HepG2 (cell line): ENCODE results near the gene MARCO. TPM values are rescaled to one million over a fixed set of nuclear protein-coding genes. Genes with fewer than 3 reads are reported as not detected.

Experiments
- ATAC-seq: fragments of 200-7000 bp; cut with Tn5 transposase; 3 replicates; pipeline ENCODE4 v1.9.1; 2020; ENCODE audit warnings: mild to moderate bottlenecking, moderate library complexity
- Bru-seq: library from RNA; stranded (reverse); fragments of 400-500 nt; gene quantifications from one replicate; lab custom pipeline; 2021; lab: Mats Ljungman, UMichigan
- BruChase-seq, 2 experiments: library from RNA; stranded (reverse); fragments of 400-500 nt; gene quantifications; one replicate each; lab custom pipeline; 2021; lab: Mats Ljungman, UMichigan
- BruUV-seq: library from RNA; stranded (reverse); fragments of 400-500 nt; replicated peaks from 2 replicates; lab custom pipeline; 2021; lab: Mats Ljungman, UMichigan
- CTCF ChIA-PET: fragments of 300-600 bp; formaldehyde crosslinking; extraction: SDS; loops from one replicate; lab custom pipeline; 2021; ENCODE audit warnings: low total read pairs, inconsistent platforms, low intra/inter-chr PET ratio; lab: Yijun Ruan, JAX
- POLR2A ChIA-PET: fragments of 350-600 bp; sonication (Branson Sonifier 250); formaldehyde crosslinking; loops from one replicate; lab custom pipeline; 2020; ENCODE audit warnings: antibody characterized with exemption, inconsistent platforms; lab: Yijun Ruan, JAX
- DNase-seq: peaks from one replicate; pipeline ENCODE4 v3.0.0-alpha.2; 2015; ENCODE audit warnings: low spot score
- FAIRE-seq: peaks from 3 replicates; lab custom pipeline; 2011; peaks lifted over from hg19 to GRCh38; lab: Jason Lieb, UNC
- H2AFZ ChIP-seq: one replicate; pipeline ENCODE4 v1.6.1; 2011; ENCODE audit warnings: low read length, inconsistent platforms
- H3K27ac ChIP-seq: fragments of 300-600 bp; 3 replicates; pipeline ENCODE4 v1.8.0; 2011; ENCODE audit warnings: mixed run types, mild to moderate bottlenecking, mixed read lengths, low read length, inconsistent platforms; ENCODE audit not compliant: insufficient read depth; ENCODE audit errors: extremely low read length
- H3K27me3 ChIP-seq, 2 experiments: fragments of 200-600 bp in 1 of 2; 2 replicates in 1 of 2; 3 replicates in 1 of 2; pipeline versions ENCODE4 v1.6.0 to v1.8.0; 2011; ENCODE audit warnings: low read length in 2 of 2, mild to moderate bottlenecking in 2 of 2, moderate library complexity in 2 of 2, inconsistent platforms in 1 of 2; ENCODE audit not compliant: insufficient read depth in 2 of 2, control insufficient read depth in 1 of 2
- H3K36me3 ChIP-seq, 2 experiments: fragments of 200-600 bp in 1 of 2; replicated peaks in 1 of 2; 2 replicates in 1 of 2; 3 replicates in 1 of 2; pipeline versions ENCODE4 v1.5.1 to v1.8.0; 2011; ENCODE audit warnings: low read length in 2 of 2, inconsistent platforms in 1 of 2; ENCODE audit not compliant: insufficient read depth in 2 of 2, control insufficient read depth in 1 of 2
- H3K4me1 ChIP-seq: 2 replicates; pipeline ENCODE4 v1.5.1; 2012; ENCODE audit warnings: low read length, inconsistent platforms; ENCODE audit not compliant: insufficient read depth
- H3K4me2 ChIP-seq: 2 replicates; pipeline ENCODE4 v1.6.0; 2011; ENCODE audit warnings: low read depth, low read length, inconsistent platforms
- H3K4me3 ChIP-seq, 3 experiments: fragments of 200-600 bp in 1 of 3; sonication (generic), shearing (Covaris generic) in 1 of 3; replicated peaks in 1 of 3; 2 replicates each; pipeline ENCODE4 v1.5.1; 2011 to 2016; ENCODE audit warnings: low read length in 3 of 3, inconsistent platforms in 2 of 3, low read depth in 2 of 3, mild to moderate bottlenecking in 2 of 3, control low read depth in 1 of 3, mixed read lengths in 1 of 3; ENCODE audit not compliant: insufficient read depth in 1 of 3
- H3K79me2 ChIP-seq: one replicate; pipeline ENCODE4 v1.6.1; 2011; ENCODE audit warnings: low read length, inconsistent platforms; ENCODE audit not compliant: insufficient read depth
- H3K9ac ChIP-seq: 2 replicates; pipeline ENCODE4 v1.6.0; 2011; ENCODE audit warnings: mild to moderate bottlenecking, low read depth, low read length, inconsistent platforms; ENCODE audit not compliant: insufficient read depth
- H3K9me3 ChIP-seq: 2 replicates; pipeline ENCODE4 v1.5.1; 2012; ENCODE audit warnings: mild to moderate bottlenecking, low read length
- H4K20me1 ChIP-seq: 2 replicates; pipeline ENCODE4 v1.6.0; 2011; ENCODE audit warnings: inconsistent platforms, mild to moderate bottlenecking, low read length, moderate library complexity; ENCODE audit not compliant: insufficient read depth
- PCBP2 ChIP-seq: fragments of 200-400 bp; formaldehyde crosslinking; optimal IDR thresholded peaks from 2 replicates; pipeline ENCODE3; 2018; ENCODE audit warnings: low read length, low read depth; ENCODE audit not compliant: poor library complexity, severe bottlenecking
- POLR2G ChIP-seq: fragments of 200-400 bp; formaldehyde crosslinking; IDR thresholded peaks from 2 replicates; pipeline ENCODE4 v1.6.1; 2018; ENCODE audit warnings: mild to moderate bottlenecking, low read depth, low read length, moderate library complexity
- SP4 ChIP-seq: sonication (generic); formaldehyde crosslinking; IDR thresholded peaks from 2 replicates; pipeline ENCODE4 v1.8.1; 2023; ENCODE audit warnings: mild to moderate bottlenecking, missing genetic modification reagents
- TBX3 ChIP-seq: fragments of 450-650 bp; IDR thresholded peaks from 2 replicates; pipeline ENCODE4 v1.6.1; 2017; ENCODE audit warnings: antibody characterized with exemption, mild to moderate bottlenecking, inconsistent platforms, borderline replicate concordance
- XRCC5 ChIP-seq: fragments of 200-400 bp; formaldehyde crosslinking; optimal IDR thresholded peaks from 2 replicates; pipeline ENCODE3; 2017; ENCODE audit warnings: mild to moderate bottlenecking, low read length
- ZBTB1 ChIP-seq: sonication (generic); formaldehyde crosslinking; IDR thresholded peaks from 2 replicates; pipeline ENCODE4 v1.4.0; 2020; ENCODE audit warnings: missing genetic modification reagents, borderline replicate concordance
- ZBTB34 ChIP-seq: sonication (generic); formaldehyde crosslinking; IDR thresholded peaks from 2 replicates; pipeline ENCODE4 v1.8.0; 2022; ENCODE audit warnings: mild to moderate bottlenecking, missing genetic modification reagents
- ZBTB37 ChIP-seq: sonication (generic); formaldehyde crosslinking; IDR thresholded peaks from 2 replicates; pipeline ENCODE4 v1.4.0; 2020; ENCODE audit warnings: mild to moderate bottlenecking, missing genetic modification reagents
- ZFP62 ChIP-seq: sonication (generic); formaldehyde crosslinking; IDR thresholded peaks from 2 replicates; pipeline ENCODE4 v1.4.0; 2020; ENCODE audit warnings: missing genetic modification reagents
- ZKSCAN8 ChIP-seq: IDR thresholded peaks from 2 replicates; pipeline ENCODE4 v1.6.1; 2016; ENCODE audit warnings: borderline replicate concordance, missing genetic modification reagents, missing compliant biosample characterization
- ZNF747 ChIP-seq: sonication (generic); formaldehyde crosslinking; IDR thresholded peaks from 2 replicates; pipeline ENCODE4 v1.8.1; 2023; ENCODE audit warnings: missing genetic modification reagents, mild to moderate bottlenecking, borderline replicate concordance
- ZNF788 ChIP-seq: sonication (generic); formaldehyde crosslinking; IDR thresholded peaks from 2 replicates; pipeline ENCODE4 v1.5.0; 2020; ENCODE audit warnings: mild to moderate bottlenecking, missing genetic modification reagents, borderline replicate concordance
- WGBS: methylation state at CpG from one replicate; pipeline ENCODE4 v1.1.6; 2017; ENCODE audit warnings: low lambda C conversion rate; 5-methylcytosine and 5-hydroxymethylcytosine counted together
- in situ Hi-C: cut with HindIII; loops from 2 replicates; pipeline ENCODE4 v1.10.0; 2017; ENCODE audit warnings: low pct_unique_long_range_greater_than_20kb; ENCODE audit not compliant: extremely low pct_ligation_motif_present
- intact Hi-C: fragments of 100-400 bp; cut with micrococcal nuclease; formaldehyde crosslinking; loops from one replicate; pipeline ENCODE4 v1.10.0; 2022; ENCODE audit not compliant: unreplicated experiment
- long read RNA-seq, 2 experiments: library from RNA in 1 of 2; library from polyadenylated mRNA in 1 of 2; stranded (forward) in 1 of 2; unstranded in 1 of 2; transcript quantifications; one replicate each; pipeline ENCODE4 v2.0.0, GENCODE V29; 2019 to 2022
- polyA minus RNA-seq, 3 experiments: library from RNA; depleted of rRNA, polyadenylated mRNA; stranded (reverse); fragments of >200 nt; gene quantifications; 2 replicates each; pipeline ENCODE4 v1.2.3, GENCODE V29; 2011; ENCODE audit warnings: low replicate concordance in 1 of 3
- polyA plus RNA-seq, 8 experiments: library from polyadenylated mRNA; depleted of rRNA in 3 of 8; stranded (reverse) in 7 of 8; unstranded in 1 of 8; fragments of >200 nt; fragmentation: Illumina TruSeq in 4 of 8; extraction: Trizol in 4 of 8; gene quantifications; 2 replicates each; pipeline versions ENCODE4 v1.2.1 to v1.2.3, GENCODE V29; 2011 to 2016; ENCODE audit warnings: low read depth in 4 of 8, missing spikeins in 1 of 8, mixed read lengths in 1 of 8; ENCODE audit not compliant: insufficient read depth in 1 of 8
- total RNA-seq, 5 experiments: library from RNA; depleted of rRNA; stranded (reverse); fragments of >200 nt; fragmentation: Illumina TruSeq; extraction: Trizol; gene quantifications; 2 replicates each; pipeline ENCODE4 v1.2.3, GENCODE V29; 2016; ENCODE audit warnings: low read depth in 1 of 5

MARCO gene
- not detected in 2 replicates for total RNA-seq (2016; rRNA removed; fragmentation: Illumina TruSeq; extraction: Trizol)
- not detected in 2 replicates for total RNA-seq (2016; cell fraction: cytosol; rRNA removed; fragmentation: Illumina TruSeq; extraction: Trizol; ENCODE audit: low read depth)
- total RNA-seq (2016; cell fraction: insoluble cytoplasmic fraction; rRNA removed; fragmentation: Illumina TruSeq; extraction: Trizol) = not detected in 2 replicates
- total RNA-seq (2016; cell fraction: membrane; rRNA removed; fragmentation: Illumina TruSeq; extraction: Trizol) = not detected in 2 replicates
- not detected in 2 replicates for total RNA-seq (2016; cell fraction: nucleus; rRNA removed; fragmentation: Illumina TruSeq; extraction: Trizol)
- polyA plus RNA-seq (2011; rRNA removed) = not detected in 2 replicates
- polyA plus RNA-seq (2011; cell fraction: cytosol; rRNA removed) = not detected in 2 replicates
- not detected in 2 replicates for polyA plus RNA-seq (2011; cell fraction: nucleus; rRNA removed)
- not detected in 2 replicates for polyA plus RNA-seq (2012)
- polyA plus RNA-seq (2016; cell fraction: cytosol; fragmentation: Illumina TruSeq; extraction: Trizol; ENCODE audit: low read depth) = not detected in 2 replicates
- not detected in 2 replicates for polyA plus RNA-seq (2016; cell fraction: insoluble cytoplasmic fraction; fragmentation: Illumina TruSeq; extraction: Trizol; ENCODE audit: low read depth)
- polyA plus RNA-seq (2016; cell fraction: membrane; fragmentation: Illumina TruSeq; extraction: Trizol; ENCODE audit: low read depth) = not detected in 2 replicates
- polyA plus RNA-seq (2016; cell fraction: nucleus; fragmentation: Illumina TruSeq; extraction: Trizol; ENCODE audit: insufficient read depth, low read depth) = not detected in 2 replicates
- not detected in 2 replicates for polyA minus RNA-seq (2011; rRNA and poly(A)+ RNA removed; ENCODE audit: low replicate concordance)
- not detected in 2 replicates for polyA minus RNA-seq (2011; cell fraction: cytosol; rRNA and poly(A)+ RNA removed)
- not detected in 2 replicates for polyA minus RNA-seq (2011; cell fraction: nucleus; rRNA and poly(A)+ RNA removed)
- Bru-seq, nascent RNA = not detected
- not detected for BruChase-seq, experiment 1, labeled RNA remaining after a 6-hour chase
- BruChase-seq, experiment 2, labeled RNA remaining after a 2-hour chase = not detected
- long read RNA-seq, experiment 1 = 0 reads
- long read RNA-seq, experiment 2 = 0 reads

GRCh38 chr2:118942031-118942430, at the start of gene MARCO:
MARCO (plus strand) TSS chr2:118942194; CDS start chr2:118942301, 107 bp downstream.
- Histone ChIP-seq H3K9ac (no peak within 1 kb of the TSS), H2AFZ (no peak within 1 kb of the TSS), H3K79me2 (no peaks in the 10 kb centered on the region), H3K4me3 (no peak within 1 kb of the TSS), H3K9me3 (no peaks in the 10 kb centered on the region), H3K27ac (no peak within 1 kb of the TSS), H4K20me1 (no peaks in the 10 kb centered on the region), H3K36me3 (no peaks in the 10 kb centered on the region), H3K4me2 (no peak within 1 kb of the TSS), H3K4me1 (no peaks in the 10 kb centered on the region), H3K27me3 (no peaks in the 10 kb centered on the region)
- DNase-seq (no peak), ATAC-seq (no peak), FAIRE-seq (no peak)
- no TSS peak for BruUV-seq
- TF ChIP-seq XRCC5 = no peak
- in situ Hi-C loops = no loop called here
- ChIA-PET CTCF (no interaction called here), POLR2A (no interaction called here)
- intact Hi-C loops = no loop called here
- WGBS = 19% methylated on average over 7 of the region's 7 CpGs

- no TSS peak for BruUV-seq
- no peak overlapping the region for H2AFZ ChIP-seq
- no peak overlapping the region for H3K27ac ChIP-seq
- no peak overlapping the region for H3K9ac ChIP-seq
- intact Hi-C loops (no loop called here), in situ Hi-C loops (no loop called here)
- FAIRE-seq (no peak), DNase-seq (no peak), ATAC-seq (no peak)
- H4K20me1 ChIP-seq = no peaks in the 10 kb centered on the region
- POLR2A ChIA-PET = no interaction called here
- no peaks in the 10 kb centered on the region; a peak in 1 of 5 replicates for H3K27me3 ChIP-seq
- CTCF ChIA-PET = no interaction called here
- no peaks in the 10 kb centered on the region for H3K4me1 ChIP-seq
- no peak overlapping the region for H3K4me2 ChIP-seq
- H3K79me2 ChIP-seq = no peaks in the 10 kb centered on the region
- H3K4me3 ChIP-seq = no peak overlapping the region
- H3K36me3 ChIP-seq = no peaks in the 10 kb centered on the region
- 14% methylated on average over 3 of the region's 3 CpGs for WGBS
- H3K9me3 ChIP-seq = peaks cover 22% of the 10 kb centered on the region
- TF ChIP-seq ZFP62 (CRISPR knock-in tag) (no peak), PCBP2 (no peak), TBX3 (no peak), ZBTB34 (CRISPR knock-in tag) (no peak), ZBTB37 (CRISPR knock-in tag) (no peak), ZKSCAN8 (CRISPR knock-in tag) (no peak), ZNF747 (CRISPR knock-in tag) (no peak), SP4 (CRISPR knock-in tag) (no peak), ZNF788 (CRISPR knock-in tag) (no peak), ZBTB1 (no peak), POLR2G (no peak)
These were observed 48.9 kb upstream of the MARCO start for GRCh38 chr2:118893100-118893499.
